Uterus (tissue), 4 donors: ENCODE data around the gene ME3. TPM values are rescaled to one million over a fixed set of nuclear protein-coding genes. Genes with fewer than 3 reads are reported as not detected.
A peak's percentile ranks its signal among the peaks of the same experiment; 100 is the strongest.

ENCODE experiments used
- DNase-seq, 2 donors: peaks; one replicate each; pipeline ENCODE4 v3.0.0-alpha.2; 2019 to 2020
- H3K27ac ChIP-seq, 2 donors: fragments of 200-600 bp; sonication (generic); 1 replicate in 1 of 2; 2 replicates in 1 of 2; pipeline ENCODE4 v1.5.1; 2016 to 2018
- H3K27me3 ChIP-seq, 2 donors: fragments of 200-600 bp; sonication (generic); one replicate each; pipeline ENCODE4 v1.5.1; 2018 to 2019; ENCODE audit warnings: control low read depth in 1 of 2
- H3K36me3 ChIP-seq, 2 donors: fragments of 200-600 bp; sonication (generic); one replicate each; pipeline ENCODE4 v1.5.1; 2019; ENCODE audit warnings: control low read depth in 1 of 2
- H3K4me1 ChIP-seq, 2 donors: fragments of 200-600 bp; sonication (generic); one replicate each; pipeline ENCODE4 v1.5.1; 2018 to 2019; ENCODE audit warnings: control low read depth in 1 of 2
- H3K4me3 ChIP-seq, 2 donors: fragments of 200-600 bp; sonication (generic); 1 replicate in 1 of 2; 2 replicates in 1 of 2; pipeline ENCODE4 v1.5.1; 2018 to 2019; ENCODE audit warnings: mild to moderate bottlenecking in 1 of 2
- H3K9me3 ChIP-seq, 2 donors: fragments of 200-600 bp; sonication (generic); one replicate each; pipeline ENCODE4 v1.5.1; 2019; ENCODE audit warnings: control low read depth in 1 of 2
- POLR2A ChIP-seq, 2 donors: fragments of 450-650 bp; IDR thresholded peaks; one replicate each; pipeline ENCODE4 v1.6.1; 2016; ENCODE audit warnings: antibody characterized with exemption in 2 of 2, mild to moderate bottlenecking in 1 of 2, moderate library complexity in 1 of 2
- intact Hi-C: fragments of 100-400 bp; cut with DNase I; formaldehyde crosslinking; loops from one replicate; pipeline ENCODE4 v1.15.1; 2023; ENCODE audit warnings: low total_unique reads
- total RNA-seq, 4 donors: library from RNA; depleted of rRNA in 3 of 4; stranded (reverse); fragments of >200 nt in 3 of 4; gene quantifications; one replicate each; pipeline versions ENCODE4 v1.1.0 to v1.2.4, GENCODE V29; 2014 to 2023
- TF ChIP-seq, protein P1 (sequence below), 4 experiments: fragments of 200-600 bp in 2 of 4; fragments of 450-650 bp in 2 of 4; sonication (generic) in 2 of 4; IDR thresholded peaks; one replicate each; pipeline ENCODE4 v1.5.1; 2016 to 2019; ENCODE audit warnings: antibody characterized with exemption in 4 of 4, mild to moderate bottlenecking in 2 of 4, moderate library complexity in 1 of 4
- donor health status: DM: yes; HTN: yes; CAD: no.

Gene ME3
- total RNA-seq, 4 donors from 2014 or later, result 44.3 to 169 (median 54.2) TPM

DNA sequence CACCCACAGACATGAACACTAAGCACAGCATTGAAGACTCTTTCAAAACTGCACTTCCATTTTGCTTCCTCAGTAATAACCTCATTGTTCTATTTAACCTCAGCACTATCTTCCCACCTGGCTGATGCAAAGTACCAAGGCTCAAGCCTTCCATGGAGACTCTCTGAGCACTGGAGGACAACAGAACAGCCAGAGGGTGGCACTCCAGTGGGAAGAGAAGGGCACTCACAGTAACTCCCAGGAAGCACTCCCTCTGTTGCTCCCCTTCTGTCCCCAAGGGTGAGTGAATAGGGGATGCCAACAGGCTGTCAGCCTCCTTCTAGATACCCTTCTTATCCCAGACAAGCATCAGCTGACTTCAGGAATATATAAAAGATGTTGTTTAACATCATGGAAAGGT lies 3.5 kb downstream of the ME3 start:
- no peak for TF ChIP-seq POLR2A (IDR thresholded peaks at IDR 0.05)
- TF ChIP-seq, protein P1, sequence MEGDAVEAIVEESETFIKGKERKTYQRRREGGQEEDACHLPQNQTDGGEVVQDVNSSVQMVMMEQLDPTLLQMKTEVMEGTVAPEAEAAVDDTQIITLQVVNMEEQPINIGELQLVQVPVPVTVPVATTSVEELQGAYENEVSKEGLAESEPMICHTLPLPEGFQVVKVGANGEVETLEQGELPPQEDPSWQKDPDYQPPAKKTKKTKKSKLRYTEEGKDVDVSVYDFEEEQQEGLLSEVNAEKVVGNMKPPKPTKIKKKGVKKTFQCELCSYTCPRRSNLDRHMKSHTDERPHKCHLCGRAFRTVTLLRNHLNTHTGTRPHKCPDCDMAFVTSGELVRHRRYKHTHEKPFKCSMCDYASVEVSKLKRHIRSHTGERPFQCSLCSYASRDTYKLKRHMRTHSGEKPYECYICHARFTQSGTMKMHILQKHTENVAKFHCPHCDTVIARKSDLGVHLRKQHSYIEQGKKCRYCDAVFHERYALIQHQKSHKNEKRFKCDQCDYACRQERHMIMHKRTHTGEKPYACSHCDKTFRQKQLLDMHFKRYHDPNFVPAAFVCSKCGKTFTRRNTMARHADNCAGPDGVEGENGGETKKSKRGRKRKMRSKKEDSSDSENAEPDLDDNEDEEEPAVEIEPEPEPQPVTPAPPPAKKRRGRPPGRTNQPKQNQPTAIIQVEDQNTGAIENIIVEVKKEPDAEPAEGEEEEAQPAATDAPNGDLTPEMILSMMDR (IDR thresholded peaks at IDR 0.05), result no peak
- Histone ChIP-seq H3K4me3 (no peak overlapping the region), H3K4me1 (peaks cover 3 to 4% of the 10 kb centered on the region in 2 donors), H3K27ac (peak overlapping the region; percentile 96 to 98), H3K9me3 (no peaks in the 10 kb centered on the region), H3K36me3 (no peaks in the 10 kb centered on the region), H3K27me3 (no peaks in the 10 kb centered on the region)
- intact Hi-C loops, result no loop called here
- DNase-seq, result no peak

DNA sequence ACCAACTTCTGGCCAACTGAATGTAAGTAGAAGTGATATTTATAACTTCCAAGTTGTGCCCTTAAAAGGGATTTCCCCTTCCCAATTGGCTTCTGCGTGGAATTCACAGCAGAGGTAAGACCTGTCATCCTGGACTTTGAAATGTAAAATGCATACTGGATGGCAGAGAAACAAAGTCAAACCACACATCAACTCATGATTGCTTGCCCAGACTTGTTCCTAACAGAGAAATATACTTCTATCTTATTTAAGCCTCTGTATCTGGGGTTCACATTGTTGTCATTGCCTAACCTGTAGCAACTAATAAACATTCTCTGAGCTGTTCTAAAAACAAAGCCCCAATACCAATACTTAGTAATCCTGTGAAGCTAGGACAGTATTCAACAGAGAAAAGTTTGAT lies 6.2 kb downstream of the ME3 start:
- Histone ChIP-seq H3K4me1 (peaks cover 4 to 8% of the 10 kb centered on the region in 2 donors), H3K27ac (no peak overlapping the region)

DNA sequence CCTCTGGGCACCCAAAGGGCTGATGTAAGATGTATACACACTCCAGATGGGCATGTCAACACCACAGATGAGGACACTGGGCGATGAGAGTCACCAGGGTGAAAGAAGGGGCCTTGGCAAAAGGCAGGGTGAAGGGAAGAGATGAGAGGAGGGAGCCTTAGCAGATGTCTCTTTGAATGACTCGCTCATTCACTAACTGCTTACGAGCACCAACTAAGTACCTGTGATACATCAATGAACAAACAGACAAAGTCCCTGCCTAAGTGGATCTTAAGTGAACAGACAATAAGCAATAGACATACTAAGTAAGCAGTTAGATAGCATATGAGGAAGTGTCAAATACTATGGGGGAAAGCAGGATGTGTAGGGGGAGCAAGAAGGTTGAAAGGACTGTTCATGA lies 7.5 kb downstream of the ME3 start:
- DNase-seq, result no peak
- peaks cover 0 to 5% of the 10 kb centered on the region in 2 donors for H3K4me1 ChIP-seq
- intact Hi-C loops, result no loop called here
- H3K9me3 ChIP-seq, result no peaks in the 10 kb centered on the region
- H3K27ac ChIP-seq, result peak overlapping the region; percentile 22 to 73
- TF ChIP-seq POLR2A (IDR thresholded peaks at IDR 0.05), result no peak
- TF ChIP-seq, protein P1 (IDR thresholded peaks at IDR 0.05), result no peak
- no peak overlapping the region for H3K4me3 ChIP-seq
- no peaks in the 10 kb centered on the region for H3K36me3 ChIP-seq
- H3K27me3 ChIP-seq, result no peaks in the 10 kb centered on the region

More for the DNA sequence above, 6.2 kb downstream of the ME3 start:
- TF ChIP-seq, protein P1 (IDR thresholded peaks at IDR 0.05), result no peak
- no peak for TF ChIP-seq POLR2A (IDR thresholded peaks at IDR 0.05)
- Histone ChIP-seq H3K4me3 (no peak overlapping the region), H3K9me3 (no peaks in the 10 kb centered on the region), H3K36me3 (no peaks in the 10 kb centered on the region), H3K27me3 (no peaks in the 10 kb centered on the region)
- no peak for DNase-seq
- intact Hi-C loops, result no loop called here

DNA sequence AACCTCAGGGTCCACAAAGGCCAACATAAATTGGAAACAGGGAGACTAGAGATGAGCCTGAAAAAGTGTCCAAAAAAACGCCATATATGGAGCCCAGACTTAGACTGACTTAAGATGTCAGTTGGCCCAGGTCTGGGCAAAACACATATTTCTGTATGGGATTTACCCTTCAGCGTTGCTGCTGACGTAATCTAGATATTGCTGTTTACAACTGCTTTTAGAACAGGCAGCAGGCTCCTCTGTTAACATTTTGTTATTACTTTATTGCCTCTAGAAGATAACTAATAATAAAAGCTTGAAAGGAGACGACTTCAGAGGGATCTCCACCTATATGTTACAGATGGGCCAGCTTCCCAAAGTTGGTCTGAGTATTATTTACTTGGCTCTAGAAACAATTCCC lies 8.7 kb downstream of the ME3 start:
- Histone ChIP-seq H3K4me3 (no peak overlapping the region), H3K9me3 (no peaks in the 10 kb centered on the region), H3K27me3 (no peaks in the 10 kb centered on the region), H3K4me1 (peaks cover 0 to 5% of the 10 kb centered on the region in 2 donors), H3K36me3 (no peaks in the 10 kb centered on the region), H3K27ac (peak overlapping the region; percentile 33 to 73)
- intact Hi-C loops, result no loop called here
- no peak for TF ChIP-seq POLR2A (IDR thresholded peaks at IDR 0.05)
- TF ChIP-seq, protein P1 (IDR thresholded peaks at IDR 0.05), result no peak
- DNase-seq, result no peak

DNA sequence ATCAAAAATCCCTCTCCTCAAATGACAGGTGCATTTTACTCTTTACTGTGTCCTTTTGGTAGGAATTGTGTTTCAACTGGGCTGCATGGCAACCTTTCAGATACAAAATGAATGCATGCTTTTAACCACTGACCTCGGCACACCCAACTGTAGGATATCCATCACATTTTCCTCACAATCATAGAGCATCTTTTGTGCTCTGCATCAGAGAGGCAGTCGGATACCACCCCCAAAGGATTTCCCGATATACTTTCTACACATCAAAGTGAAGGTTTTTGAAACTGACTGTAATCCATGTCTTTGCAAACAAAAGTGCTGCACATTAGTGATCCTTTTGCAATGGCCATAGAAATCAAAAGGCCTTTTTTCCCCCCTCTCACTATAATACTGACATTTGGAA lies 9.1 kb downstream of the ME3 start:
- Histone ChIP-seq H3K27ac (peak overlapping the region; percentile 33 to 73), H3K4me1 (peaks cover 0 to 5% of the 10 kb centered on the region in 2 donors), H3K36me3 (no peaks in the 10 kb centered on the region), H3K9me3 (no peaks in the 10 kb centered on the region), H3K4me3 (no peak overlapping the region), H3K27me3 (no peaks in the 10 kb centered on the region)
- intact Hi-C loops, result no loop called here
- no peak for DNase-seq
- no peak for TF ChIP-seq POLR2A (IDR thresholded peaks at IDR 0.05)
- TF ChIP-seq, protein P1 (IDR thresholded peaks at IDR 0.05), result no peak
